Thymus (tissue), 11 donors: Measurements from ENCODE around the gene ISYNA1. TPM values are rescaled to one million over a fixed set of nuclear protein-coding genes. Genes with fewer than 3 reads are reported as not detected.

ENCODE experiments used
- DNase-seq, 9 donors: peaks; one replicate each; pipeline ENCODE4 v3.0.0-alpha.2; 2013; ENCODE audit warnings: low spot score in 9 of 9, low read depth in 6 of 9, missing footprints in 1 of 9
- H3K27ac ChIP-seq, 2 donors: one replicate each; pipeline ENCODE4 v1.5.1; 2013; ENCODE audit warnings: control low read depth in 1 of 2, low read depth in 1 of 2, low read length in 1 of 2, mild to moderate bottlenecking in 1 of 2, moderate library complexity in 1 of 2
- H3K27me3 ChIP-seq, 2 donors: one replicate each; pipeline ENCODE4 v1.5.1; 2013; ENCODE audit warnings: low read length in 1 of 2; ENCODE audit not compliant: control insufficient read depth in 2 of 2, insufficient read depth in 1 of 2
- H3K36me3 ChIP-seq, 2 donors: one replicate each; pipeline ENCODE4 v1.5.1; 2013; ENCODE audit warnings: low read length in 1 of 2, mild to moderate bottlenecking in 1 of 2, moderate library complexity in 1 of 2; ENCODE audit not compliant: control insufficient read depth in 2 of 2, insufficient read depth in 2 of 2
- H3K4me1 ChIP-seq, 2 donors: one replicate each; pipeline ENCODE4 v1.5.1; 2013; ENCODE audit warnings: low read length in 2 of 2; ENCODE audit not compliant: control insufficient read depth in 2 of 2, insufficient read depth in 2 of 2
- H3K4me3 ChIP-seq, 2 donors: one replicate each; pipeline ENCODE4 v1.5.1; 2013; ENCODE audit warnings: low read length in 2 of 2, control low read depth in 1 of 2, mild to moderate bottlenecking in 1 of 2
- H3K9me3 ChIP-seq, 2 donors: one replicate each; pipeline ENCODE4 v1.5.1; 2013; ENCODE audit warnings: low read length in 1 of 2, mild to moderate bottlenecking in 1 of 2; ENCODE audit not compliant: control insufficient read depth in 2 of 2, insufficient read depth in 1 of 2
- WGBS: extraction: QIAGEN DNeasy Blood & Tissue Kit; methylation state at CpG from one replicate; pipeline ENCODE4 v1.1.7; 2013; 5-methylcytosine and 5-hydroxymethylcytosine counted together
- polyA plus RNA-seq: library from polyadenylated mRNA; stranded (reverse); fragments of 200-250 nt; gene quantifications from one replicate; pipeline ENCODE4 v1.2.3, GENCODE V29; 2013
- total RNA-seq: library from RNA; stranded (reverse); fragments of 120-200 nt; gene quantifications from one replicate; pipeline ENCODE4 v1.2.4, GENCODE V29; 2013
- donor health status: healthy.

The ISYNA1 gene
- total and polyA plus RNA-seq, 2 donors = 14.2 to 66.1 TPM

- peaks cover 16 to 76% of the 10 kb centered on the region in 2 donors for H3K27me3 ChIP-seq
- H3K27ac ChIP-seq = no peak overlapping the region
- 92% methylated on average over 13 of the region's 13 CpGs for WGBS
- no peaks in the 10 kb centered on the region for H3K36me3 ChIP-seq
- H3K4me3 ChIP-seq = no peak overlapping the region
- H3K9me3 ChIP-seq = peaks cover 0 to 13% of the 10 kb centered on the region in 2 donors
- peaks cover 5 to 9% of the 10 kb centered on the region in 2 donors for H3K4me1 ChIP-seq
- DNase-seq = no peak
Measured at GRCh38 chr19:18388960-18389725, 48.8 kb downstream of the ISYNA1 start.

DNA sequence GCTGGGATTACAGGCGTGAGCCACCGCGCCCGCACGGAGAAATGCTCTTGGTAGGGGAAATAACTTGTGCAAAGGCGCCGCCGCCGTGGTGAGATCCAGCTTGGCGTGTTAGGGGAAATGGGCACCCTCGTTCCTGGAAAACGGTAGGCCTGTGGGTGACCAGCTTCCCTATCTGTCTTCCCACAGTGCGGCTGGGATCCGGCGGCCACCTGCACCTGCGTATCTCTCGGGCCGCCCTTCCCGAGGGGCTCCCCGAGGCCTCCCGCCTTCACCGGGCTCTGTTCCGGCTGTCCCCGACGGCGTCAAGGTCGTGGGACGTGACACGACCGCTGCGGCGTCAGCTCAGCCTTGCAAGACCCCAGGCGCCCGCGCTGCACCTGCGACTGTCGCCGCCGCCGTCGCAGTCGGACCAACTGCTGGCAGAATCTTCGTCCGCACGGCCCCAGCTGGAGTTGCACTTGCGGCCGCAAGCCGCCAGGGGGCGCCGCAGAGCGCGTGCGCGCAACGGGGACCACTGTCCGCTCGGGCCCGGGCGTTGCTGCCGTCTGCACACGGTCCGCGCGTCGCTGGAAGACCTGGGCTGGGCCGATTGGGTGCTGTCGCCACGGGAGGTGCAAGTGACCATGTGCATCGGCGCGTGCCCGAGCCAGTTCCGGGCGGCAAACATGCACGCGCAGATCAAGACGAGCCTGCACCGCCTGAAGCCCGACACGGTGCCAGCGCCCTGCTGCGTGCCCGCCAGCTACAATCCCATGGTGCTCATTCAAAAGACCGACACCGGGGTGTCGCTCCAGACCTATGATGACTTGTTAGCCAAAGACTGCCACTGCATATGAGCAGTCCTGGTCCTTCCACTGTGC, 49.6 kb downstream of the ISYNA1 start:
- Histone ChIP-seq H3K4me1 (peaks cover 5 to 9% of the 10 kb centered on the region in 2 donors), H3K4me3 (peak overlapping the region in 1 of 2 donors; percentile 25), H3K36me3 (no peaks in the 10 kb centered on the region), H3K9me3 (peaks cover 0 to 13% of the 10 kb centered on the region in 2 donors), H3K27ac (peak overlapping the region in 1 of 2 donors; percentile 25), H3K27me3 (peaks cover 16 to 73% of the 10 kb centered on the region in 2 donors)
- 2% methylated on average over 86 of the region's 86 CpGs for WGBS
- peak; percentile 38 to 88 (median 62) for DNase-seq

DNA sequence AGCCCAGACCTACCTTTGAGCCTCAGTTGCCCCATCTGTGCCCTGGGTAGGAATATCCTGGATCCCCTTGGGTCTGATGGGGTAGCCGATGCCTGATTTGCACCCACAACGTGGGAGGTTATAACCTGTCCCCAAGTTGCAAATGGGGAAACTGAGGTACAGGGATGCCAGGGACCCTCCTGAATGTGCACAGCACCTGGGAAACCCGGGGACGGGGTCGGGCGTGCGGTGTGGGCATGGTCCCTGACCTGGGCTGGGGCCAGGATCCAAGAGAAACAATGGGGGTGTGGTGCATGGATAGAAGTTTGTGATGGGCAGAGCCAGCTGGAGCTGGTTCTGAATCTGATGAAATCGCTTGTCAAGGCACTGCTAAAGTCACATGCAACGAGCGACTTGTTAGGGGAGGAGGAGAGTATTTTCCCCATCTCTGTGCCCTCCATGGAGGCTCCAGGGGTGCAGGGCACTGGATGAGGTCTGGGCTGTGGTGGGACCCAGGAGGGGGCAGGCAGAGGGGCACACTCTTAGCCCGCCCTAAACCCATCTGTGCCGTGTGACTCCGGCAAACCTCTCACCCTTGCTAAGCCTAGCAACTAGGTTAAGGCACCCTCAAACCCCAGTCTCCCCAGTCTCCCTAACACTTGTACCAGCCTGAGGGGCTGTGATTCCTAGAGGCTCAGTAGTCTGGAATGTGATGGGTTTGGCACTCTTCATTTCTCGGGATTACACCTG, 51.2 kb downstream of the ISYNA1 start:
- Histone ChIP-seq H3K27me3 (peaks cover 16 to 62% of the 10 kb centered on the region in 2 donors), H3K9me3 (peaks cover 0 to 10% of the 10 kb centered on the region in 2 donors), H3K4me3 (no peak overlapping the region), H3K4me1 (peaks cover 5 to 9% of the 10 kb centered on the region in 2 donors), H3K27ac (no peak overlapping the region), H3K36me3 (no peaks in the 10 kb centered on the region)
- no peak for DNase-seq
- WGBS = 96% methylated on average over 14 of the region's 14 CpGs

DNA sequence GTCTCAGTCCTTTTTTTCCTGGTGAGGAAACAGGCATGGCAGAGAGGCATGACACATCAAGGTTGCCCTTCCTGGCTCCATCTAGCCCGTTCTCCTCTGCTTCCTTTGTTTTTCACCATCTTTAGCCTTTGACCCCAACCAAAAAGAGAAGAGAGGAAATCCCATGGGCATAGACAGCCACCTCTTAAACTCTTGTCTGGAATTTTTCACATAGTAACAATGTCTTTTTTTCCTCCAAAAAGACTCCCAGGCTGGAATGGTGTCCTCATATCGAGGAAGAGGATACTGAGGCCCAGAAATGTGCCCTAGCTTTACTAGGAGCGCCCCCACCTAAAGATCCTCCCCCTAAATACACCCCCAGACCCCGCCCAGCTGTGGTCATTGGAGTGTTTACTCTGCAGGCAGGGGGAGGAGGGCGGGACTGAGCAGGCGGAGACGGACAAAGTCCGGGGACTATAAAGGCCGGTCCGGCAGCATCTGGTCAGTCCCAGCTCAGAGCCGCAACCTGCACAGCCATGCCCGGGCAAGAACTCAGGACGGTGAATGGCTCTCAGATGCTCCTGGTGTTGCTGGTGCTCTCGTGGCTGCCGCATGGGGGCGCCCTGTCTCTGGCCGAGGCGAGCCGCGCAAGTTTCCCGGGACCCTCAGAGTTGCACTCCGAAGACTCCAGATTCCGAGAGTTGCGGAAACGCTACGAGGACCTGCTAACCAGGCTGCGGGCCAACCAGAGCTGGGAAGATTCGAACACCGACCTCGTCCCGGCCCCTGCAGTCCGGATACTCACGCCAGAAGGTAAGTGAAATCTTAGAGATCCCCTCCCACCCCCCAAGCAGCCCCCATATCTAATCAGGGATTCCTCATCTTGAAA, 52.0 kb downstream of the ISYNA1 start, which contains the start of gene GDF15:
Gene GDF15 (plus strand): TSS at position 484 of the 868 bp plus-strand sequence. CDS start 32 bp downstream, at position 516.
- H3K27me3 ChIP-seq = peaks cover 16 to 58% of the 10 kb centered on the region in 2 donors
- no peaks in the 10 kb centered on the region for H3K36me3 ChIP-seq
- no peak for DNase-seq
- H3K4me1 ChIP-seq = peaks cover 5 to 9% of the 10 kb centered on the region in 2 donors
- H3K4me3 ChIP-seq = no peak within 1 kb of the TSS
- peaks cover 0 to 10% of the 10 kb centered on the region in 2 donors for H3K9me3 ChIP-seq
- H3K27ac ChIP-seq = no peak within 1 kb of the TSS
- 64% methylated on average over 33 of the region's 33 CpGs for WGBS

- WGBS = 96% methylated on average over 3 of the region's 3 CpGs
- no peak for DNase-seq
- Histone ChIP-seq H3K4me3 (no peak overlapping the region), H3K27ac (no peak overlapping the region), H3K36me3 (no peaks in the 10 kb centered on the region), H3K27me3 (peaks cover 16 to 52% of the 10 kb centered on the region in 2 donors), H3K9me3 (peaks cover 0 to 4% of the 10 kb centered on the region in 2 donors), H3K4me1 (peaks cover 5 to 9% of the 10 kb centered on the region in 2 donors)
Measured at GRCh38 chr19:18385359-18385674, 52.6 kb downstream of the ISYNA1 start.

DNA sequence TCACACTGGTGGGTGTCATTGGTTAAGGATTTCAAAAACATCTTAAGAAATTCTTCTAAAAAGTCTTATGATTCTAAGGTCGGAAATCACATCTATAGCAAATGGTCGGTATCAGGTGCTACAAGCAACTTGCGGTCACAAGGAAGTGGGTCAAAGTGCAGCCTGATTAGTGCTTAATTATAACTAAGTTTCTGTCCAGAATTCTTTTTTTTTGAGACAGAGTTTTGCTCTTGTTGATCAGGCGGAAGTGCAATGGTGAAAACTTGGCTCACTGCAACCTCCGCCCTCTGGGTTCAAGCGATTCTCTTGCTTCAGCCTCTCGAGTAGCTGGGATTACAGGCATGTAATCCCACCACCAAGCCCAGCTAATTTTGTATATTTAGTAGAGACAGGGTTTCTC, 53.2 kb downstream of the ISYNA1 start:
- 98% methylated on average over 7 of the region's 7 CpGs for WGBS
- Histone ChIP-seq H3K36me3 (no peaks in the 10 kb centered on the region), H3K4me1 (peaks cover 5 to 9% of the 10 kb centered on the region in 2 donors), H3K27me3 (peaks cover 16 to 48% of the 10 kb centered on the region in 2 donors), H3K9me3 (peaks cover 0 to 4% of the 10 kb centered on the region in 2 donors), H3K27ac (no peak overlapping the region), H3K4me3 (no peak overlapping the region)
- no peak for DNase-seq
